ENCODE data around the gene SEMA4D. TPM values are rescaled to one million over a fixed set of nuclear protein-coding genes. Genes with fewer than 3 reads are reported as not detected.

Gene SEMA4D
- total and polyA plus RNA-seq, 9 of the 15 experiments (the other 6 are each of a cell fraction or from before 2014, with no cell fraction given): 0.38 to 5.1 (median 1.8) TPM

DNA sequence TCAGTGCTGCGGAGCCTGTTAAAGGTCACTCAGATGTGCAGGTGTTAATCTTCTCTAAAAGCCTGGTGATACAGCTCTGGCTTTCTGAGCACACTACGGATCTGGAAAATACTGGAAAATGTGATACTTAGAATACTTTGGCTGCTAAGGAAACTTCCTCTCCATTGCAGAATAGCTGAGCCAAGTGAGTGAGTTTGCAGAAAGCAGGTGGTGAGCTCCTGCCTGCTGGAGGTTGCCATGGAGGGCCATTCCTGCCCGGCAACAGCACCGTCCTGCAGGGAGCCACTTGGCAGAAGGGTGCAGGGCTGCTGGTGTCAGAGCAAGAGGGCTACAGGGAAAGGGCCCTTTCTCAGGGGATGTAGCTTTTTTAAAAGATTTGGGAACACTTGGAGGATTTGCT, 138.9 kb downstream of the SEMA4D start:
- peak; percentile 62; the same call in 1 of the 2 replicates for TF ChIP-seq RFX5 (IDR thresholded peaks at IDR 0.05; ENCODE audit: low read depth, low read length)
- TF ChIP-seq, protein P1, sequence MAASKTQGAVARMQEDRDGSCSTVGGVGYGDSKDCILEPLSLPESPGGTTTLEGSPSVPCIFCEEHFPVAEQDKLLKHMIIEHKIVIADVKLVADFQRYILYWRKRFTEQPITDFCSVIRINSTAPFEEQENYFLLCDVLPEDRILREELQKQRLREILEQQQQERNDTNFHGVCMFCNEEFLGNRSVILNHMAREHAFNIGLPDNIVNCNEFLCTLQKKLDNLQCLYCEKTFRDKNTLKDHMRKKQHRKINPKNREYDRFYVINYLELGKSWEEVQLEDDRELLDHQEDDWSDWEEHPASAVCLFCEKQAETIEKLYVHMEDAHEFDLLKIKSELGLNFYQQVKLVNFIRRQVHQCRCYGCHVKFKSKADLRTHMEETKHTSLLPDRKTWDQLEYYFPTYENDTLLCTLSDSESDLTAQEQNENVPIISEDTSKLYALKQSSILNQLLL (CRISPR knock-in tag; IDR thresholded peaks at IDR 0.05; ENCODE audit: borderline replicate concordance): no peak
- DNase-seq (ENCODE audit: extremely low read depth in 1 of 4, low spot score in 3 of 4): no peak
- in situ Hi-C loops (cut with MboI): no loop called here
- WGBS (ENCODE audit: insufficient coverage, low coverage, missing lambda C conversion rate): 97% methylated on average over 3 of the region's 4 CpGs
- Histone ChIP-seq H3K36me3 (ENCODE audit: control insufficient read depth, insufficient read depth, low read length) (peaks cover 59% of the 10 kb centered on the region), H3K9me3 (replicated peaks; ENCODE audit: control insufficient read depth, insufficient read depth, low read depth, low read length) (no peaks in the 10 kb centered on the region), H3K4me2 (ENCODE audit: insufficient read depth, low read length) (no peak overlapping the region), H3K9ac (ENCODE audit: insufficient read depth in 1 of 2, low read depth in 2 of 2, low read length in 2 of 2) (no peak overlapping the region), H3K27me3 (ENCODE audit: control insufficient read depth in 2 of 2, insufficient read depth in 2 of 2, low read length in 2 of 2) (no peaks in the 10 kb centered on the region), H3K4me1 (replicated peaks in 1 of 2; ENCODE audit: control insufficient read depth in 2 of 2, insufficient read depth in 2 of 2, low read length in 2 of 2) (no peaks in the 10 kb centered on the region; a peak in 1 of 5 replicates), H2AFZ (ENCODE audit: low read depth, low read length) (no peak overlapping the region), H3K79me2 (ENCODE audit: control insufficient read depth, insufficient read depth, low read length) (no peaks in the 10 kb centered on the region), H3K9me1 (ENCODE audit: control insufficient read depth, insufficient read depth, low read length) (no peaks in the 10 kb centered on the region), H3K4me3 (no peak overlapping the region), H3K27ac (ENCODE audit: extremely low read depth, low read depth, low read length) (no peak overlapping the region), H4K20me1 (replicated peaks; ENCODE audit: control insufficient read depth, insufficient read depth, low read length) (no peaks in the 10 kb centered on the region)
- no peak for ATAC-seq
- ChIA-PET CTCF (ENCODE audit: low intra/inter-chr PET ratio) (no interaction called here), POLR2A (interaction anchor here (0.6 to 1.2 kb wide), 2 partner anchors 10 to 646 kb away, joined by 3 to 4 read pairs; no protein-coding TSS in a partner anchor)
- FAIRE-seq: no peak
- intact Hi-C loops (cut with micrococcal nuclease): no loop called here
- BruUV-seq (replicated peaks): TSS peak; percentile 31

DNA sequence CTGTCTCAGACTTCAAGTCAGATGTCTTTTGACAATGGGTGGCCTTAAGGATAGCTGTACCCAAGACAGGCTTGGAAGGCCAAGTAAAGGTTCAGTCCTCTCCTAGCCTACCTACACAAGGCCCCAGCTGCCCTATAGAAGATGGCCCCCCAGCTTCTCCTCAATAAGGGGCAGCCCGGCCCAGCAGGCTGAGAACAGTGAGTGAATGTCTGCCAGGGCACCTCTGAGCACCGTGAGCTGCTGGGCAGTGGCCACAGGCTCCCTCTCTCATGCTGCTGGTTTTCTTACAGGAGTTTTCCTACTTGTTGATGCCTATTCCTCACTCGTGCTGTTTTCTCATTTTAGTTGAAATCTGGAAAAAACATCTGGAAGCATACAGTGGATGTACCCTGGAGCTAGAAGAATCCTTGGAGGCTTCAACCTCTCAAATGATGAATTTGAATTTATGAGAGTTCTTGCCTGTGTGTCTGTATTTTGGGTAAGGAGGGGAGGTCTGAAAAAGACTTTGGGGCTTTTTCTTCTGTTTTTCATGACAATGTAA, 139.5 kb downstream of the SEMA4D start:
- Histone ChIP-seq H4K20me1 (replicated peaks; ENCODE audit: control insufficient read depth, insufficient read depth, low read length) (no peaks in the 10 kb centered on the region), H3K27ac (ENCODE audit: extremely low read depth, low read depth, low read length) (no peak overlapping the region), H3K4me1 (replicated peaks in 1 of 2; ENCODE audit: control insufficient read depth in 2 of 2, insufficient read depth in 2 of 2, low read length in 2 of 2) (no peaks in the 10 kb centered on the region; a peak in 1 of 5 replicates), H3K27me3 (ENCODE audit: control insufficient read depth in 2 of 2, insufficient read depth in 2 of 2, low read length in 2 of 2) (no peaks in the 10 kb centered on the region), H3K4me3 (no peak overlapping the region), H3K9ac (ENCODE audit: insufficient read depth in 1 of 2, low read depth in 2 of 2, low read length in 2 of 2) (no peak overlapping the region), H3K36me3 (ENCODE audit: control insufficient read depth, insufficient read depth, low read length) (peaks cover 64% of the 10 kb centered on the region), H3K79me2 (ENCODE audit: control insufficient read depth, insufficient read depth, low read length) (no peaks in the 10 kb centered on the region), H3K4me2 (ENCODE audit: insufficient read depth, low read length) (no peak overlapping the region), H3K9me1 (ENCODE audit: control insufficient read depth, insufficient read depth, low read length) (no peaks in the 10 kb centered on the region), H3K9me3 (replicated peaks; ENCODE audit: control insufficient read depth, insufficient read depth, low read depth, low read length) (no peaks in the 10 kb centered on the region), H2AFZ (ENCODE audit: low read depth, low read length) (no peak overlapping the region)
- TF ChIP-seq HDAC6 (IDR thresholded peaks at IDR 0.05; ENCODE audit: low read depth, low read length) (no peak), SAFB2 (IDR thresholded peaks at IDR 0.05; ENCODE audit: borderline replicate concordance, low read depth, low read length, severe bottlenecking) (no peak), ZNF589 (CRISPR knock-in tag; IDR thresholded peaks at IDR 0.05; ENCODE audit: low read depth) (no peak), BACH1 (tag; IDR thresholded peaks at IDR 0.05) (no peak), RFX1 (IDR thresholded peaks at IDR 0.05) (no peak), HSF4 (CRISPR knock-in tag; IDR thresholded peaks at IDR 0.05; ENCODE audit: borderline replicate concordance) (no peak), ZNF668 (CRISPR knock-in tag; IDR thresholded peaks at IDR 0.05) (no peak), YBX1 (IDR thresholded peaks at IDR 0.05) (no peak), GTF2E2 (tag; IDR thresholded peaks at IDR 0.05) (no peak)
- BruUV-seq (replicated peaks): no TSS peak
- no peak for FAIRE-seq
- ChIA-PET CTCF (ENCODE audit: low intra/inter-chr PET ratio) (no interaction called here), POLR2A (interaction anchor here (0.6 to 1.2 kb wide), 2 partner anchors 10 to 646 kb away, joined by 3 to 4 read pairs; no protein-coding TSS in a partner anchor)
- WGBS (ENCODE audit: insufficient coverage, low coverage, missing lambda C conversion rate): 77% methylated on average over 3 of the region's 3 CpGs
- in situ Hi-C loops (cut with MboI): no loop called here
- intact Hi-C loops (cut with micrococcal nuclease): no loop called here
- no peak for ATAC-seq
- no peak for DNase-seq (ENCODE audit: extremely low read depth in 1 of 4, low spot score in 3 of 4)

Data from K562 (cell line).